ENCODE measurements around the gene MKNK1.
A peak's percentile ranks its signal among the peaks of the same experiment; 100 is the strongest.

MKNK1 gene

GRCh38 chr1:46539972-46540371 is 64.1 kb downstream of the MKNK1 start:
- TF ChIP-seq, protein P1, sequence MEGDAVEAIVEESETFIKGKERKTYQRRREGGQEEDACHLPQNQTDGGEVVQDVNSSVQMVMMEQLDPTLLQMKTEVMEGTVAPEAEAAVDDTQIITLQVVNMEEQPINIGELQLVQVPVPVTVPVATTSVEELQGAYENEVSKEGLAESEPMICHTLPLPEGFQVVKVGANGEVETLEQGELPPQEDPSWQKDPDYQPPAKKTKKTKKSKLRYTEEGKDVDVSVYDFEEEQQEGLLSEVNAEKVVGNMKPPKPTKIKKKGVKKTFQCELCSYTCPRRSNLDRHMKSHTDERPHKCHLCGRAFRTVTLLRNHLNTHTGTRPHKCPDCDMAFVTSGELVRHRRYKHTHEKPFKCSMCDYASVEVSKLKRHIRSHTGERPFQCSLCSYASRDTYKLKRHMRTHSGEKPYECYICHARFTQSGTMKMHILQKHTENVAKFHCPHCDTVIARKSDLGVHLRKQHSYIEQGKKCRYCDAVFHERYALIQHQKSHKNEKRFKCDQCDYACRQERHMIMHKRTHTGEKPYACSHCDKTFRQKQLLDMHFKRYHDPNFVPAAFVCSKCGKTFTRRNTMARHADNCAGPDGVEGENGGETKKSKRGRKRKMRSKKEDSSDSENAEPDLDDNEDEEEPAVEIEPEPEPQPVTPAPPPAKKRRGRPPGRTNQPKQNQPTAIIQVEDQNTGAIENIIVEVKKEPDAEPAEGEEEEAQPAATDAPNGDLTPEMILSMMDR (IDR thresholded peaks at IDR 0.05; ENCODE audit: low read depth, low read length), result no peak
- H3K4me3 ChIP-seq (ENCODE audit: low read depth, low read length), result no peak overlapping the region

DNA sequence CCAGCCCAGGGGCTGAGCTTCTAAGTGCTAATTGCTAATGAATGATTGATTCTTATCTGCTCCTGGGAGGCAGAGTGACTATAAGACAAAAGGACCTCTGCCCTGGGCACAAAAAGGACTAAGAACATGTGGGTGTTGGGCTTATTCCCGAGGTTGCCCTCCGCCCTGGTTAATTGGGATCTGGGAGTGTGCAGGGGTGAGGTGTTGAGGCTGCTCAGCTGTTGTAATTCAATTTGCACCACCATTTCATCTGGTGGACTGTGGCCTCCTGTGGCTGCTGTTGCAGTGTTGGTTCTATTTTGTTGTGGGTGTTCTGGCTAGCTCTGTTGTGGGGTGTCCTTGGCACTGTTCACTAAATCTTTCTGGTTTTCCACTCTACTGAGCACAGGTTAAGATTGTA is 65.9 kb downstream of the MKNK1 start:
- no peak overlapping the region for H3K4me3 ChIP-seq (ENCODE audit: low read depth, low read length)
- TF ChIP-seq, protein P1 (IDR thresholded peaks at IDR 0.05; ENCODE audit: low read depth, low read length), result no peak

- no peak overlapping the region for H3K4me3 ChIP-seq (ENCODE audit: low read depth, low read length)
- TF ChIP-seq, protein P1 (IDR thresholded peaks at IDR 0.05; ENCODE audit: low read depth, low read length), result no peak
Observed at GRCh38 chr1:46537651-46538050, 66.4 kb downstream of the MKNK1 start.

DNA sequence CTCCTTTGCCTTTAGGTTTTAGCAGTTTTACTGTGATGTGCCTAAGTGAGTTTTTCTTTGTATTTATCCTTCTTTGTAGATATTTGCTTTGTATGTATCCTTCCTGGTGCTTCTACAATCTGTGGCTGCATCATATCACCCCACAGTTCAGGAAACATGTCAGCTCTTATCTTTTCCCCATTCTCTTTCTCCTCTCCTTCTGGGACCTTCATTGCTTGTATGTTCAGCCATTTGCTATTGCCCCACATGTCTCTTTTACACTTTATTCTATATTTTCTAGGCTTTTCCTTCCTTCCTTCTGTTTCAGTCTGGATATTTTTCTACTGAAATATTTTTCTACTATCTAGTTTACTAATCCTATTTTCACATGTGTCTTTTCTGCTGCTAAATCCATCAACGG is 67.5 kb downstream of the MKNK1 start:
- TF ChIP-seq, protein P1 (IDR thresholded peaks at IDR 0.05; ENCODE audit: low read depth, low read length), result no peak
- H3K4me3 ChIP-seq (ENCODE audit: low read depth, low read length), result no peak overlapping the region

DNA sequence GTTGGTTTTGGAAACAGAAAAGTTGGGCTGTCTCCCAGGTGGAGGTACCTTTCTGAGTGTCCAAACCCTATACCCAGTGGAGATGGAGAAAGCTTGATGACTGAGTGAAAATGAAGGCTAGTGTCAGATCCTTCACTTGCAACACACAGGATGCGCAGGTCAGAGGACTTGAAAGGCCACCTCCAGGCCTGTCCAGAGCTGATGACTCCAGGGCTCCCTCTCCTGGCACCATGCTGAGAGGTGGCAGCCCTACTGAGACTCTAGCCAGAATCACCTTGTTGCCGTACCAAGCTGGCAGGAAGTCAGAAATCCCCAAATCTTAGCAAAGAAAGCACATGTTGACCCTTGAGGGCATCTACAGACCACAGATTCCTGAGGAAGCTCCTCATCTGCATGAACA is 69.0 kb downstream of the MKNK1 start:
- TF ChIP-seq, protein P1 (IDR thresholded peaks at IDR 0.05; ENCODE audit: low read depth, low read length), result peak; percentile 27; the same call in 1 of the 2 replicates
- no peak overlapping the region for H3K4me3 ChIP-seq (ENCODE audit: low read depth, low read length)

- TF ChIP-seq, protein P1 (IDR thresholded peaks at IDR 0.05; ENCODE audit: low read depth, low read length), result no peak
- no peak overlapping the region for H3K4me3 ChIP-seq (ENCODE audit: low read depth, low read length)
Observed at GRCh38 chr1:46533179-46533864, 70.7 kb downstream of the MKNK1 start.

- no peak overlapping the region for H3K4me3 ChIP-seq (ENCODE audit: low read depth, low read length)
- TF ChIP-seq, protein P1 (IDR thresholded peaks at IDR 0.05; ENCODE audit: low read depth, low read length), result peak; percentile 60; the same call in 1 of the 2 replicates
Observed at GRCh38 chr1:46532498-46533178, 71.4 kb downstream of the MKNK1 start.

All from WI38 (cell line).